ENCODE measurements around the gene ITGB3. TPM values are rescaled to one million over a fixed set of nuclear protein-coding genes. Genes with fewer than 3 reads are reported as not detected.

ITGB3 gene
- total RNA-seq, 2 experiments from 2014 or later = not detected

DNA sequence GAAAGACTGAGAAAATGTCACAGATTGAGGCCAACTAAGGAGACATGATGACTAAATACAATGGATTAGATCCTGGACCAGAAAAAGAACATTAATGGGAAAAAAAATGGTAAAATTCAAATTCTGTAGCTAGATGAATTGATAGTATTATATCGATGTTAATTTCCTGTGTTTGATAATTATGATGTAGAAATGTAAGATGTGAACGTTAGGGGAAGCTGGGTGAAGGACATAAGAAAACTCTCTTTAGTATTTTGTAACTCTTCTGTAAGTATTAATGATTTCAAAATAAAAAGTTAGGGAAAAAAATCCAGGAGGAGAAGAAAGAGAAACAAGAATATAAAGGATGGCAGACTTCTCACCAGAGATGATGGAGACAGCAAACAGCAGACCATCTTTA lies 2.8 kb upstream of the ITGB3 start:
- H3K27me3 Mint-ChIP-seq = peaks cover 40% of the 10 kb centered on the region
- no peak for DNase-seq
- POLR2A ChIA-PET = interaction anchor here (0.6 to 1.3 kb wide), 2 partner anchors 34 to 91 kb away, joined by 3 to 4 read pairs; no protein-coding TSS in a partner anchor

DNA sequence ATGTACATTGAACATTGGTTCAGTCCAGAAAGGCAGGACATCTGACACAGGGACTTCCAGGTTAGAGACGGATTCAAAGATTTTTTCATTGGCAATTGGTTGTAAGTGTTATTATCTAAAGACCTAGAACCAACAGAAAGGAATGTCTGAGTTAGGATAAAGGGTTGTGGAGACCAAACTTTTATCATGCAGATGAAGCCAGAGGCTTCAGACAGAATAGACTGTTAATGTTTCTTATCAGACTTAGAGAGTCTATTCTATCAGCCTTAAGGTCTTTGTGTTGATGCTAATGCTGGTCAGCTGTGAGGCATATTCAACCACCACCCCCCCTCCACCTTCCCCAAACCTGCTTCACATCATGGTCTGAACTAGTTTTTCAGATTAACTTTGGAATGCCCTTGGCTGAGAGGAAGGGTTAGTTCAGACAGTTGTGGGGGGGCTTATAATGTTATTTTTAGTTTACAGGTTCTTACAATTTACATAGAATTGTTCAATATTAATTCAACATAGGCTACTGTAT lies 2.1 kb upstream of the ITGB3 start:
- DNase-seq (no peak), ATAC-seq (no peak)
- CTCF ChIA-PET = interaction anchor here (1.3 kb wide), 1 partner anchor 22 kb away, joined by 4 read pairs; no protein-coding TSS in a partner anchor
- H3K36me3 Mint-ChIP-seq (ENCODE audit: low read depth) = no peaks in the 10 kb centered on the region
- H3K27me3 Mint-ChIP-seq = peaks cover 41% of the 10 kb centered on the region
- H3K27ac Mint-ChIP-seq = no peak overlapping the region
- H3K4me1 Mint-ChIP-seq (ENCODE audit: low read depth) = peaks cover 3% of the 10 kb centered on the region
- POLR2A ChIA-PET = interaction anchor here (1.3 kb wide), 1 partner anchor 91 kb away, joined by 4 read pairs; no protein-coding TSS in a partner anchor
- TF ChIP-seq, protein P1, sequence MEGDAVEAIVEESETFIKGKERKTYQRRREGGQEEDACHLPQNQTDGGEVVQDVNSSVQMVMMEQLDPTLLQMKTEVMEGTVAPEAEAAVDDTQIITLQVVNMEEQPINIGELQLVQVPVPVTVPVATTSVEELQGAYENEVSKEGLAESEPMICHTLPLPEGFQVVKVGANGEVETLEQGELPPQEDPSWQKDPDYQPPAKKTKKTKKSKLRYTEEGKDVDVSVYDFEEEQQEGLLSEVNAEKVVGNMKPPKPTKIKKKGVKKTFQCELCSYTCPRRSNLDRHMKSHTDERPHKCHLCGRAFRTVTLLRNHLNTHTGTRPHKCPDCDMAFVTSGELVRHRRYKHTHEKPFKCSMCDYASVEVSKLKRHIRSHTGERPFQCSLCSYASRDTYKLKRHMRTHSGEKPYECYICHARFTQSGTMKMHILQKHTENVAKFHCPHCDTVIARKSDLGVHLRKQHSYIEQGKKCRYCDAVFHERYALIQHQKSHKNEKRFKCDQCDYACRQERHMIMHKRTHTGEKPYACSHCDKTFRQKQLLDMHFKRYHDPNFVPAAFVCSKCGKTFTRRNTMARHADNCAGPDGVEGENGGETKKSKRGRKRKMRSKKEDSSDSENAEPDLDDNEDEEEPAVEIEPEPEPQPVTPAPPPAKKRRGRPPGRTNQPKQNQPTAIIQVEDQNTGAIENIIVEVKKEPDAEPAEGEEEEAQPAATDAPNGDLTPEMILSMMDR (IDR thresholded peaks at IDR 0.05) = no peak
- intact Hi-C loops (cut with micrococcal nuclease) = no loop called here
- H3K4me3 Mint-ChIP-seq = no peak overlapping the region
- H3K9me3 Mint-ChIP-seq = no peaks in the 10 kb centered on the region

More for the DNA sequence above, 2.8 kb upstream of the ITGB3 start:
- Mint-ChIP-seq H3K4me1 (ENCODE audit: low read depth) (peaks cover 3% of the 10 kb centered on the region), H3K4me3 (no peak overlapping the region), H3K9me3 (no peaks in the 10 kb centered on the region), H3K27ac (no peak overlapping the region), H3K36me3 (ENCODE audit: low read depth) (no peaks in the 10 kb centered on the region)
- TF ChIP-seq, protein P1 (IDR thresholded peaks at IDR 0.05) = no peak
- CTCF ChIA-PET = interaction anchor here (1.3 kb wide), 1 partner anchor 22 kb away, joined by 4 read pairs; no protein-coding TSS in a partner anchor
- intact Hi-C loops (cut with micrococcal nuclease) = no loop called here
- ATAC-seq = no peak

DNA sequence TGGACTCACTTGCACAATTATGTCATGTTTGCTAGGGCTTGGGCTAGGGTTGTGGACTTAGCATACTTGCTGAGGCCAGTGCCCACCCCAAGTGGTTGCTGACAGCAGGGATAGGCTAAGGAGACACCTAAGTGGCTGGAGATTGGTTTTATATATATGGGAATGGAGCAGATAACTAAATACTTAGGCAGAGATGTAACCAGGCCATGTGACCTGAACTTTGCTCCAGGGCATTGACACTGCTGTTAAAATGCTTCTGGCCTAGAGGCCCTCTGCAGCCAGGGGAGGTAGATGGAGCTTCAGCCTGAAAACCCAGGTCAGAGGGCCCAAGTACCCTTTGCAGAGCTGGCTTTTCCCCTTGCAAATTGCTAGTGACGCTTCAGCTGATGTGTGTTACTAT lies 1.4 kb upstream of the ITGB3 start:
- intact Hi-C loops (cut with micrococcal nuclease) = no loop called here
- H3K4me1 Mint-ChIP-seq (ENCODE audit: low read depth) = peaks cover 3% of the 10 kb centered on the region
- peaks cover 46% of the 10 kb centered on the region for H3K27me3 Mint-ChIP-seq
- no peak for ATAC-seq
- ChIA-PET POLR2A (no interaction called here), CTCF (no interaction called here)
- DNase-seq = no peak
- no peaks in the 10 kb centered on the region for H3K9me3 Mint-ChIP-seq
- TF ChIP-seq, protein P1 (IDR thresholded peaks at IDR 0.05) = no peak
- H3K27ac Mint-ChIP-seq = no peak overlapping the region
- no peaks in the 10 kb centered on the region for H3K36me3 Mint-ChIP-seq (ENCODE audit: low read depth)
- H3K4me3 Mint-ChIP-seq = no peak overlapping the region

DNA sequence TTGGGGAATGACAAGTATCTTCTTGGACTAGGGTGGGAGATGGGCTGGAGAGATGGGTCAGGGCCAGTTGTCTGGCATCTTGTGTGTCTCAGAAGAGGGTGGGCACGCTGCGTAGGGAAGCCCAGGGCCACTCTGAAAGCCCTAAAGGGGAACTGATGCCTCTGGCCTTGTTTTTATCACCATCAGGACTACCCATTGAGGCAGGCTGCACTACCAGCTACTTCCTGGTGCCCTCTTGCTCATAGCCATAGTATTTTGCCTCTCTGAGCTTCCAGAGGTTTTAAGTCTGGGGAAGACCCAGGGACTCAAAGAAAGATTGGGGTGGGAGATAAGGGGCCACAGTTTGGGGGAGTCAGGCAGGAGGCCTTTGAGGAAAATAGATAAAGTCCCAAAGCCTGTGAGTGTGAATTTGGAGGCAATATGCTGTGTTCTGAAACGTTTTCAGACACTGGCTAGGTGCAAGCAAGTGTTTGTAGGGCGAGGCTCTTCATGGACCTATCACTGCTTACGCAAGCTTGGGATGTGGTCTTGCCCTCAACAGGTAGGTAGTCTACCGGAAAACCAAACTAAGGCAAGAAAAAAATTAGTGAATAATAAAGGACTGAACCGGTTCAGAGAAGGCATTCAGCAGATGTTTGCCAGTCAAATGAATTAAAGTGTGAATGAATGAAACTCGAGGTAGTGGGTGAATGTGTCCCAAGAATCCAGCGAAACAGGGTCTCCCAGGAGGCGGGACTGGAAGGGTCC lies 688 bp upstream of the ITGB3 start:
- H3K36me3 Mint-ChIP-seq (ENCODE audit: low read depth) = no peaks in the 10 kb centered on the region
- CTCF ChIA-PET = interaction anchor here (1.1 kb wide), 1 partner anchor 23 kb away, joined by 3 read pairs; no protein-coding TSS in a partner anchor
- POLR2A ChIA-PET = no interaction called here
- peak overlapping the region; percentile 42 for H3K4me3 Mint-ChIP-seq
- H3K27ac Mint-ChIP-seq = no peak overlapping the region
- TF ChIP-seq, protein P1 (IDR thresholded peaks at IDR 0.05) = no peak
- no peaks in the 10 kb centered on the region for H3K9me3 Mint-ChIP-seq
- DNase-seq (no peak), ATAC-seq (no peak)
- intact Hi-C loops (cut with micrococcal nuclease) = no loop called here
- H3K27me3 Mint-ChIP-seq = peaks cover 52% of the 10 kb centered on the region
- peaks cover 4% of the 10 kb centered on the region for H3K4me1 Mint-ChIP-seq (ENCODE audit: low read depth)

DNA sequence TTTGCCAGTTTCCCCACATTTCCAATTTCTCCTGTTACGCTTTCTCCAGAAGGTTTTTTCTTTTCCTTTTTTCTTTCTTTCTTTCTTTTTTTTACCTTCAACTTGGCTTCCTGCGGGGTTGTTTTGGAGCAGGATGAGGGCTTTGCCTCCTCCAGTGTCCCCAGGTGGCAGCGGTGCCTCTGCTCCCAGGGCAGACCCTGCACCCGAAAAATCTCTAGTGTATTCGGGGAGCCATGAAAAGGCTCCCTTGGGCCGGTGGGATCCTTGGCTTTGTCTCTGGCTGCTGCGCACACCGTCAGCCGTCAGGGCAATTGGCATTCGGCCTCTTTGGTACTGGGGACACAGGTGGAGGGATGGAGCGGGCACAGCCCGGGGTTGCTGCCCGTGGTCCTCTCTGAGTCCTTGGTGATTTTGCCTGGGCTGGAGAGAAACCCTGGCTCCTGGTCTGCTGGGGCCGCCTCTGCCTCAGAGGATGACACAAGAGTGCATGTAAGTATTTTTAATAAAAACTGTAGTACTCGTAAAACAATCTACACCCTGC lies 846 bp downstream of the ITGB3 start:
- Mint-ChIP-seq H3K4me3 (peak overlapping the region; percentile 69), H3K27ac (no peak overlapping the region), H3K27me3 (peaks cover 61% of the 10 kb centered on the region), H3K36me3 (ENCODE audit: low read depth) (no peaks in the 10 kb centered on the region), H3K9me3 (no peaks in the 10 kb centered on the region), H3K4me1 (ENCODE audit: low read depth) (peaks cover 4% of the 10 kb centered on the region)
- POLR2A ChIA-PET = no interaction called here
- TF ChIP-seq, protein P1 (IDR thresholded peaks at IDR 0.05) = no peak
- ATAC-seq (no peak), DNase-seq (no peak)
- CTCF ChIA-PET = interaction anchor here (1.1 kb wide), 1 partner anchor 24 kb away, joined by 3 read pairs; no protein-coding TSS in a partner anchor
- intact Hi-C loops (cut with micrococcal nuclease) = no loop called here

Data from activated CD8-positive, alpha-beta T cell treated with anti-CD3 and anti-CD28 coated beads for 36 hours (primary cell).